ENCODE data around the gene CKS2.
"Not testable (repeated sequence)": the region's sequence is repeated elsewhere in the genome, so short reads cannot be mapped to it uniquely, and the experiment has no call there.

The CKS2 gene

DNA sequence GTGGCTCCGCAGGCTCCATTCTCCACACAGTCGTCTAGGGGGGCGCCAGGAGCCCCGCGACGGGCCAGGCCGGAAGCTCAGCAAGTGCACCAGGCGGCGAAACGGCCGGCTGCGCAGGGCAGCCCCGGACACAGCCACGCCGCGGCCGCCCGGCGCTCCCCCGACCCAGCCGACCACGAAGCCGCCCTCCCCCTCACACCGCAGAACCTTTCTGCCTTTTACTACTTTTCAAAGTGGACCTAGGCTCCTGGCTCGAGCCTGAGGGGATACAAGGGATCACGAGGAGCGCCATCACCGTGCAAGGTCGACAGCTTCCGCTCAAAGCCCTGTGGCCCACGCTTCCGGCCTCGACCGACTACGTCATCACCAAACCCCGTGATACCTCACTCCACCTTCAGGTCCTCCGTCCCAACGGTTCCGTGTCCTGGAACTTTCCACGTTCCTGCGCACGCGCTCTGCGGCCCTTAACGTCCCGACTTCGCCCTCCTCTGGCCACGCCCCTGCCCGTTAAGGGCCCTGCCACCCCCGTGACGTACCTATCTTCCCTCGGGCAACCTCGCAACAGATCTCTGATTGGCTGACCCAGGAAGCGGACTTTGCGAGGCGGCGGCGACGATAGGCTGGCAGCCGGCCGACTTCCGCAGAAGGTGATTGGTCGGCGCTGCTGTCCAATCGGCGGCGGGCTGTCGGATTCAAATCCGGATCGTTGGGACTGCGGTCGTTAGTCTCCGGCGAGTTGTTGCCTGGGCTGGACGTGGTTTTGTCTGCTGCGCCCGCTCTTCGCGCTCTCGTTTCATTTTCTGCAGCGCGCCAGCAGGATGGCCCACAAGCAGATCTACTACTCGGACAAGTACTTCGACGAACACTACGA is at the start of gene CKS2:
TSS of gene CKS2 (plus strand) at position 721 of the 871 bp plus-strand sequence. CDS start at position 819, 98 bp downstream.
- DNase-seq = peak; percentile 100

DNA sequence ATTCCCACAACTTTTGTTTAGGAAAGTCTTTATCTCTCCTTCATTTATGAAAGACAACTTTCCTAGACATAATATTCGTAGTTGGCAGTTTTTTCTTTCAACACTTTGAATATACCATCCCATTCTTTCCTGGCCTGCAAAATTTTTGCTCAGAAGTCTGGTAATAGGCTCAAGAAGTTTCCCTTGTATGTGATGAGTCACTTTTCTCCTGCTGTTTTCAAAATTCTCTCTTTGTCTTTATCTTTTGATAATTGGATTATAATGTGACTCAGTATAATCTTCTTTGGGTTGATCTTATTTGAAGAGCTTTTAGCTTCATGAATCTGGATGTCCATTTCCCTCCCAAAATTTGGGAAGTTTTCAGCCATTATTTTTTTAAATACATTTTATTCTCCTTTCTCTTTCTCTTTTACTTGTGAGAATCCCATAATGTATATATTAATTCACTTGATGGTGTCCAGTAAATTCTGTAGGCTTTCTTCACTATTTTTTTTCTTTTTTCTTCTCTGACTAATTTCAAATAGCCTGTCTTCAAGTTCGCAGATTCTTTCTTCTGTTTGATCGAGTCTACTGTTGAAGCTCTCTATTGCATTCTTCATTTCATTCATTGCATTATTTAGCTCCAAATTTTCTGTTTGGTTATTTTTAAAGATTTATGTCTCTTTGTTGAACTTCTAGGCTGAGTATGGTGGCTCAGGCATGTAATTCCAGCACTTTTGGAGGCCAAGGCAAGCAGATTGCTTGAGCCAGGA is 37.3 kb upstream of the CKS2 start:
- DNase-seq = no peak

DNA sequence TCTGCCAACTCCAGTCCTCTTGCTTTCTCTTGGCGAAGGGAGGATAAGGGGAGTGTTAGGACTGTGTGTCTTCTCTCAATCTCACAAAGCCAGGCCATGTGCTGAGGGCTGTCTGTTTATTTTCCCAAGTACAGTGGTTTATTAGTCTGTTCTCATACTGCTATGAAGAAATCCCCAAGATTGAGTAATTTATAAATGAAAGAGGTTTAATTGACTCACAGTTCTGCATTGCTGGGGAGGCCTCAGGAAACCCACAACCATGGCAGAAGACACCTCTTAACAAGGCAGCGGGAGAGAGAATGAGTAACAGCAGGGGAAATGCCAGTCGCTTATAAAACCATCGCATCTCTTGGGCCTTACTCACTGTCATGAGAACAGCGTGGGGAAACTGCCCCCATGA is 36.2 kb upstream of the CKS2 start:
- DNase-seq = no peak

DNA sequence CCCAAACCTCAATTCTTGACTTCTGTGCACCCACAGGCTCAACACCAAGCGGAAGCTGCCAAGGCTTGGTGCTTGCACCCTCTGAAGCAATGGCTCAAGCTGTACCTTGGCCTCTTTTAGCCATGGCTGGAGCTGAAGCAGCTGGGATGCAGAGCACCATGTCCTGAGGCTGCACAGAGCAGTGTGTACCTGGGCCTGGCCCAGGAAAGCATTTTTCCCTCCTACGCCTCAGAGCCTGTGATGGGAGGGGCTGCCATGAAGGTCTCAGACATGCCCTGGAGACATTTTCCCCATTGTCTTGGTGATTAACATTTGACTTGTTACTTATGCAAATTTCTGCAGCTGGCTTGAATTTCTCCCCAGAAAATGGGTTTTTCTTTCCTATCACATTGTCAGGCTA is 35.0 kb upstream of the CKS2 start:
- DNase-seq = not testable (repeated sequence)

DNA sequence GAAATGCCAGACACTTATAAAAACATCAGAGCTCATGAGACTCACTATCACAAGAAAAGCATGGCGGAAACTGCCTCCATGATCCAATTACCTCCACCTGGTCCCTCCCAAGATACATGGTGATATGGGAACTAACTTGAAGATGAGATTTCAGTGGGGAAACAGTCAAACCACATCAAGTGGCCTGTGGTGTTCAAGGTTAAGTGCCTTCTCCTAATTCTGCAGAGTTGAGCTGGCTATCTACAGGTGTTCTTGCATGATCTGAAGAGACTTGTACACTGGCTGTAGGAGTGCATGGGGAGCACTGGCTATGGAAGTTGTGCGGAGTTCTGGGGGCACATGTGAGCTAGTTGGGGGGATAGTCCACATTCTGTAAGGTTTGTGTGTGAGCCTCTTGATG is 34.0 kb upstream of the CKS2 start:
- DNase-seq = no peak

DNA sequence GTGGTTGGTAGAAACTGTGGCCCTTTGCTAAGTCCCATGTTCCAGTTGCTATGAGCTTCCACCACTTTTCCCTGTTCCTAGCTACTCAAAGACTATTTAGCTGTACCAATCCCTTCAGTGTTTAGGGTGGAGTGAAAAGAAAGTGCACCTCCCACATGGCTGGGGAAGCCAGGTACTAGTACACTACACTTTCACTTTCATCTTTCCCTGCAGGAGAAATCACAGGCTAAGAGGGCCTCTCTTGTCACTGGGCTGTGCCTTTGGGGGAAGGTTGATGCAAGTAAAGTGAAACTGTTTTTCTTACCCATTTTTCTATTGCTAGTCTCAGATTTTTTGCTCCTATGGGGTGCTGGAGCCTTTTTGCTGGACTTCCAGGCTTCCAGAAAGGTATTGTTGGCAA is 33.5 kb upstream of the CKS2 start:
- DNase-seq = no peak

DNA sequence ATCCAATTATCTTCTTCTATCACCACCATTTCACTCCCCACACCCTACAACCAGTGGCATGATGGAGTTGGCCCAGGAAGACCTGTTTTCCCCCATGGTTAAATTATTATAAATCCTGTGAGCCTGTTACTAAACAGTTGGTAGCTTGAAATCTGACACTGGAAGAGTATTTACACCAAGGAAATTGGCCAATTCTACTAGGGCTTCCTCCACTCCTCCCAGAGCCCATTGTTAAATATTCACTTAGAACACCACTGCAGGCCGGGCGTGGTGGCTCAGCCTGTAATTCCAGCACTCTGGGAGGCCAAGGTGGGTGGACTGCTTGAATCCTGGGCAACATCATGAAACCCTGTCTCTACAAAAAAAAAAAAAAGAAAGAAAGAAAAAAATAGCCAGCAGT is 32.4 kb upstream of the CKS2 start:
- no peak for DNase-seq

DNA sequence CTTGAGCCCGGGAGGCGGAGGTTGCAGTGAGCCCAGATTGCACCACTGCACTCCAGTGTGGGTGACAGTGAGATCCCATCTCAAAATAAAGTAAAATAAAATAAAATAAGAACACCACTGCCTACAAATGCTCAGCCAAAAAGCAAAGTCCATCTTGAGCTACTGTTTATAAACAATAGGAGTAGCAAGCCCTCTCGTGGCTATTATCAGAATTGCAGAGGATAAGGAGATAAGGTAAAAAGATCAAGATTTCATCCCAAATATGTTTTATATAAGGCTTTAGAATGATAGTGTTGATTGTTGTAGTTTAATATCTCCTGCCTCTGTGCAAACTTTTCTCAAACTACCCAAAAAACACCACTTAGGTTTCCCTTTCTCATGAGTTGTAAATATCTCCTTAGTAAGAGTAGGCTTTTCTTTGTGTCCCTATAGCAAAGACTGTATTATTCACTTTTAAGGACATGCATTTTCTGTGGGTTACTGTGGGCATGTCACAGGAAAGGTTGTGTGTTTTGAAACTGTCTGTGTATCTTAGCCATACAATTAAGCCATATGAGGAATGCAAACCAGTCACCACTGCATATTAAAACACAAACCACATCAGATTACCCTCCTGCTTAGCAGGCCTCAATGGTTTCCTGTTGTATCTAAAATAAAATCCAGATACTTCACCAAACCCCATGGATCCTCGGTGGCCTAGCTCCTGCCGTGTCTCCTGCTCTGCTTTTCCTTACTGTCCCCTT is 31.8 kb upstream of the CKS2 start:
- peak; percentile 83 for DNase-seq

DNA sequence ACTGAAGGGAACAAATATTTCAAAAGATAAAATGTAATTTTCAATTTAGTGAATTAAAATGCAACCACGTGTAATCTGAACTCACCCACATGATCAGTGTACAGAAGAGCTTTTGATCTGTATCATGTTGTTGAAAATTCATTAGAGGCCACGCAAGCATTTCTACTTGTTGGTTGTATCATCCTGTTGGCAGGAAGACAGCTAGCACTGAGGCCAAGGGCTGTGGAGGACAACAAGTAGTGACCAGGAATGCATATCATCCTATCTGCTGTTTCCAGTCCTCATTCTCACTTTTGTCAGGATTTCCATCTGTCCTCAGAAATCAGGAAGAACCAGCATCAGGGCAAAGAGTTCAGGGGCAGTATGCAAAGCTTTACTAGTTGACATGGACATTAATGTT is 29.9 kb upstream of the CKS2 start:
- DNase-seq = no peak

DNA sequence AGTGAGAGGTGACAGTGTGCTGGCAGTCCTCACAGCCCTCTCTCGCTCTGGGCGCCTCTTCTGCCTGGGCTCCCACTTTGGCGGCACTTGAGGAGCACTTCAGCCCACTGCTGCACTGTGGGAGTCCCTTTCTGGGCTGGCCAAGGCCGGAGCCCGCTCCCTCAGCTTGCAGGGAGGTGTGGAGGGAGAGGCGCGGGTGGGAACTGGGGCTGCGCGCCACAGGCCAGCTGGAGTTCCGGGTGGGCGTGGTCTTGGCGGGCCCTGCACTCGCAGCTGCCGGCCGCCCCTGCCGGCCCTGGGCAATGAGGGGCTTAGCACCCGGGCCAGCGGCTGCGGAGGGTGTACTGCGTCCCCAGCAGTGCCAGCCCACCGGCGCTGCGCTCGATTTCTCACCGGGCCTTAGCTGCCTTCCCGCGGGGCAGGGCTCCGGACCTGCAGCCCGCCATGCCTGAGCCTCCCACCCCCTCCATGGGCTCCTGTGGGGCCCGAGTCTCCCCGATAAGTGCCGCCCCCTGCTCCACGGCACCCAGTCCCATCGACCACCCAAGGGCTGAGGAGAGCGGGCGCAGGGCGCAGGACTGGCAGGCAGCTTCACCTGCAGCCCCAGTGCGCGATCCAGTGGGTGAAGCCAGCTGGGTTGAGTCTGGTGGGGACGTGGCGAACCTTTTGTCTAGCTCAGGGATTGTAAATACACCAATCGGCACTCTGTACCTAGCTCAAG is 28.6 kb upstream of the CKS2 start:
- DNase-seq = peak; percentile 24

DNA sequence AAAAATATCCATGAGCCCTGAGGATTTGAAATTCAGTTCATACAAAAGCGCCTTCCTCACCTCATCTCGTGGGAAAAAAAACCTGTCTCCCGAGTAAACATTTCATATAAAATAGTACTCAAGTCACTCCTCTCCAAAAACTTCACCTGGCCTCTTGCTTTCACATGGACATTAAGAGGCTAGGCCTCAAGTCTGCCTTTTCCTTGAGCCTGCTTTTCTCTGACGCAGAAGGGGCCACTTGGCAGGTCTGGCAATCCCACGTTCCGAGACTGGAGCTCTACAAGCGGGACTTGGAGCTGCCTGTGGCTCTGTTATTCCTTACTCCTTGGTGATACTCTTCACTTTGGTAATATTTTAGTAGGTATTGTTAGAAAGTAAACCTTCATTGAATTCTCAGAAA is 26.9 kb upstream of the CKS2 start:
- no peak for DNase-seq

DNA sequence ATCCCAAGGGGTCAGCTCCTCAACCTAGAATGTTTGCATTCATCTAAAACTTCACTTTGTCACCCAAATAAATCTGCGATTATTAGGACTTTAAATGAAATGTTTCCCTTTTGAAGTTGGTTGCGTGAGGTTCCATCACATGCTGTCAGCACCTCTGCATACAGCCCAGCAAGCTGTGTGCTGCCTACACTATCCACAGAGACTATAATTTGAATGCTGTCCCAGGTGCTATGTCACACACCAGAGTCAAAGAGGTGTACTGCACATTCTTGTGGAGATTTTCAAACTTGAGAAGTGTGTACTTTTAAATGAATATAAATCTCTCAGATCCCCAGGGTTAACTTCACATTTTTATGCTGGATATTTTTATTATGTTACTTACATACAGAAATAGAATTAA is 19.3 kb upstream of the CKS2 start:
- DNase-seq = no peak

DNA sequence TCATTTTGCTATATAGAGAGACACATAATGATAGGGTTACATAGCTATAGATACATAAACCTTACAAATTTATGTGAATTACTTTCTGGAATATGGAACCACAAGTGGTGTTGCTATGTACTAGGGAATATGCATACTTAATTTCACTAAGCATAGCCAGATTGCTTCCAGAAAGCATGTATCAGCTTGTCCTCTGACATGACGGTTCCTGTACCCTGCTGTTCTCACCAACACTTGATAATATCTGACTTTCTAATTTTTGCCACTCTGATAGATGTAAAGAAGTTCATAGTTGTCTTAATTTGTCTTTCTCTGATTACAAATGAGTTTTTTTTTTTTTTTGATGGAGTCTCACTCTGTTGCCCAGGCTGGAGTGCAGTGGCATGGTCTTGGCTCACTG is 18.0 kb upstream of the CKS2 start:
- no peak for DNase-seq

DNA sequence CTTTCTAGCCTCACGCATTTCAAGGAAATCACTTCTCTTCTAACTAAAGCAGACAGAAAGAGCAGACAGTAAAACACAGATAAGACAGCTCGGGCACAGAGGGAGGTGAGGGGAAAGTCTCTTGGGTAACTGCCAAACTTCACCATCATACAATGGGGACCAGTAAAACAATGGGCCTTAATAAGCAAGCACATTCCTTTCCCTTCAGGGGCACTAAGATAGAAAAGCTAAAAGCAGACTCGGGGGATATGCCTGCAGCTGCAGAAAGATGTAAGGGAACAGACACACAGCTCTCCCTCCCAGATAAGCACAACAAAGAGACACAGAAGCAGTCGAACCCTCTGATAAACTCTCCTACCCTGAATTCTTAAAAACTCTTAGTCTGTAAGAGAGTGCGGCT is 15.6 kb upstream of the CKS2 start:
- DNase-seq = no peak

DNA sequence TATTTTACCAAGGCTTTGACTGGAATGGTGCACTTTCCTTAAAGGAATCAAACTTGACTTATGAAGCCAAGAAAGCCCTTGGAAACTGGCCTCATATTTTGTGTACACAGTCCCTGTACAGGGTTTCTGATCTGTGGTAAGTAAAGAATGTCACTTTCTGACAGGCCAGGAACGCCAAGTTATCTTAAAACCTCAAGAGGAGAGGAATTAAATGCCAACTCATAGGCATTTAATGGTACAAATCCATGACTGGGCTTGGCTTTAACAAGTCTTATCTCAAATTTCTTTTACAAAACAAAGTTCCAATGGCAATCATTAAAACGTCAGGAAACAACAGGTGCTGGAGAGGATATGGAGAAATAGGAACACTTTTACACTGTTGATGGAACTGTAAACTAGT is 9.0 kb upstream of the CKS2 start:
- not testable (repeated sequence) for DNase-seq

DNA sequence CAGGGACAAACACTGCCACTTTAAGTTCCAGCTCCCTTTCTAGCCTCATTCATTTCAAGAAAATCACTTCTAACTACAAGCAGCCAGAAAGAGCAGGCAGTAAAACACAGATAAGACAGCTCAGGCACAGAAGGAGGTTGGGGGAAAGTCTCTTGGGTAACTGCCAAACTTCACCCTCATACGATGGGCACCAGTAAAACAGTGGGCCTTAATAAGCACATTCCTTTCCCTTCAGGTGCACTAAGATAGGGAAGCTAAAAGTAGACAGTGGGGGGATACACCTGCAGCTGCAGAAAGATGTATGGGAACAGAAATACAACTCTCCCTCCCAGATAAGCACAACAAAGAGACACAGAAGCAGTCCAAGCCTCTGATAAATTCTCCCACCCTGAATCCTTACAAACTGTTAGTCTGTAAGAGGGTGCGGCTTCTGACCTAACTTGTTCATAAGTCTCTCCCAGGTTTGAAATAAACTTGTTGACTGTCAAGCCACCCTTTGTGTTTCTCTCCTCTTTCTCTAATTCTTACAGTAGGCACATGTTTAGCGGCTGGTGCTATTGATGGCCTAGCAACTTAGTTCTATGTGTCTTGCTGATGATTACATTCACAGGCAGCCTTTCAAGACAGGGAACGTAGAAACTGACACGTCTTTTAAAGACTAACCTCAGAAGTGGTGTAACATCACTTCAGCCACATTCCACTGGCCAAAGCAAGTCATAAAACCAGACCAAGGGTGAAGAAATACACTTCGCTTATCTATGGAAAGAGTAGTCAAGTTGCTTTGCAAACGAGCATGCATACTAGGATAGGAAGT is 6.8 kb upstream of the CKS2 start:
- DNase-seq = no peak

DNA sequence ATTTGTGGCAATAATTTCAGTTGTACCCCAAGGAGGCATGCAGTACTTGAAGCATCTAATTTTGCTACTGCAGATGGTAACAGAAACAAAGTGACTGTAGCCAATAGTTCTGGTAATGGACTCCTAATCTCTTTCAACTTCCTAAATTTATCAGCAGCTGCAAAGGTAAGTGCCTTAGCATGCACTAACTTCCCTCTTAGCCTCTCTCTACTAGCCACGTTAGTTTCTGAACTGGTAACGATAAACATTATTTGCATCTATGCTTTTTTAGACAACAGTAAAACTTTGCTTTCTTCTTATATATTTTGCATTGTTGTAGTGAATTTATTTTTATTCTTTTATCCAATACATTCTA is 6.2 kb upstream of the CKS2 start:
- no peak for DNase-seq

DNA sequence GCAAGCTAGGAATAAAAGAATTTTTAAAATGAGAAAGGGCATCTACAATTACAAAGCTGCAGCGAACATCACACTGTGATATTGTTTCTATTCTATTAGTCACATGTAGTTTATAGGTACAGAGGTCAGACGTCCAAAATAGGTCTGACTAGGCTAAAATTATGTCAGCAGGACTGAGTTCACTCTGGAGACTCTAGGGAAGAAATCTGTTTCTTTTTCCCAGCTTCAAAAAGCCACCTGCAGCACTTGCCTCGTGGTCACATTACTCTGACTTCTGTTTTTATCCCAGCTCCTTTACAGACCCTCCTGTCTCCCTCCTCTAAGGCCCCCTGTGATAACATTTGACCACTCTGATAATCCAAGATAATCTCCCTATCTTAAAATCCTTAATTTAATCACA is 5.1 kb upstream of the CKS2 start:
- no peak for DNase-seq

DNA sequence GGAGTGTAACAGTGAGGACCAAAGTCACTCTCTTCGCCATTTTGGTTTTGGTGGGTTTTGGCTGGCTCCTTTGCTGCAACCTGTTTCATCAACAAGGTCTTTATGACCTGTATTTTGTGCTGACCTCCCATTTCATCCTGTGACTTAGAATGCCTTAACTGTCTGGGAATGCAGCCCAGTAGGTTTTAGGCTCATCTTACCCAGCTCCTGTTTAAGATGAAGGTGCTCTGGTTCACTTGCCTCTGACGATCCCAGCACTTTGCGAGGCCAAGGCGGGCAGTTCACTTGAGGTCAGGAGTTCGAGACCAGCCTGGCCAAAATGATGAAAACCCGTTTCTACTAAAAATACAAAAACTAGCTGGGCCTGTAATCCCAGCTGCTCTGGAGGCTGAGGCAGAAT is 1.8 kb upstream of the CKS2 start:
- no peak for DNase-seq

DNA sequence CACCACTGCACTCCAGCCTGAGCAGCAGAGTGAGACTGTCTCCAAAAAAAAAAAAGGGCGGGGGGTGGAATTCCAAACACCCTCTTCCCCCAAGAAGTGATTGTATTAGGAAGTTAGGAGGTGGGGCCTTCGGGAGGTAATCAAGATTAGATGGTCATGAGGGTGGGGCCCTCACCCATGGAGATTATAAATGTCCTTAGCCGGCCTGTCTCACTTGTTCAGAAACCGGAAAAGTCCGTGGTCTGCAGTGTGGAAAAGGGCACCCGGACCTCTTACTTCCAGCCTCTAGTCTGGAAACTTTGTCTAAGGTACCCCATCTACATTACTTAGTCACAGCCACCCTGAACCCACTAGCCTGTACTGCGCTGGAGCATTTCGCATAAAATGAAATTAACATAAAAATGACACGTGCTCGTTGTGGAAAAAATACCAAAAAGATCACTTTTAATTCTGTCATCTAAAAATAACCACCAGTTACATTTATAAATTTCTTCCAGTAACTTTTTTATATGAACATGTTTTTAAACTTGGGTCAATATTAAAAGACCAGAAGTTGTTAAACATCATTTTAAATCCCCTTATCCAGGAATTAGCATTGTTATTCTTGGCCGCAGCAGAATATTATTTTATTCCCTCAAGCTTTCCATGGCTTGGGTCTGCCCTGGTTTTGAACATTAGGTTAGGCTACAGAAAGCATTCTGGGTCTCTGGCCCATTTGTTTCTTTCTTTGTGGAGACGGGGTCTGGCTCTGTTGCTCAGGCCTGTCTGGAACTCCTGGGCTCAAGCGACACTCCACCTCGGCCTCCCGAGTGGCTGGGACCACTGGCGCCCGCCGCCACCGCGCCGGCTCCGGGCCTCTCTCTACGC is 1.2 kb upstream of the CKS2 start:
- no peak for DNase-seq

All from eye (tissue), 1 donor.